GM21737 (cell line): ENCODE results near the gene PALLD.

Experiments used
- ATAC-seq: cut with Tn5 transposase; IDR thresholded peaks from one replicate; pipeline ENCODE4 v1.9.1; 2021; ENCODE audit warnings: mild to moderate bottlenecking, moderate library complexity; ENCODE audit not compliant: unreplicated experiment

The PALLD gene

DNA sequence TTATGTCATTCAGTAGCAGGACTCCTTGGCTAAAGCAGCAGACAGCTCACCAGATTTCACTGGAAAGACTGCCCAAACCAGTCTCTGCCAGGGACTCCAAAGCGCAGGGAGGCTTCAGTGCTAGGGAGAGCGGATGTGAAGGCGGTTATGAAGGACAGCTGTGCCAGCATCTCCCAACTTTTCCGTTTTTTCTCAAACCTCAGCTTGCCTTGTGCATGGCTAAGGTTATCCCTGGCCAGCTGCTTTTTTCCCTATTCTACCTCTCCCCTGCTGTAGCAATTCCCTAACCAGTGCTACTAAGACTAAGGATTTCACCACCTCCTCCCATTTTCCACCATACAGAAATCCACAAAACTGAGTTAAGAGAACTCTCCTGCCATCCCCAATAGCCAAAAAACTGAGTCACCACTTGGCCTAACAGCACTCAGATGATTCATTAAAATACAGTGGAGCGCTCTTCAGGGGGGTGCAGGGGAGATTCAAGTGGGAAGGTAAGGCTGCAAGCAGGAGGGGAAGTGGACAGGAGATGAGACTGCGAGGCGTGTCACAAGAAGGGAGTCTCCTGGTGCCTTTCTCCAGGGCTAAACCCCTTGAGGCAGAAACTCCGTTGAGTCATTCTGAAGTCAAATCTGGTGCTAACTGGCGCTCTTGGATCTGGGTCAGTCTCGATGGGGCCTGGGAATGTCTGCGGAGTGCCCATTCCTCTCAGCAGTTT, 90.7 kb downstream of the PALLD start:
- no peak for ATAC-seq

DNA sequence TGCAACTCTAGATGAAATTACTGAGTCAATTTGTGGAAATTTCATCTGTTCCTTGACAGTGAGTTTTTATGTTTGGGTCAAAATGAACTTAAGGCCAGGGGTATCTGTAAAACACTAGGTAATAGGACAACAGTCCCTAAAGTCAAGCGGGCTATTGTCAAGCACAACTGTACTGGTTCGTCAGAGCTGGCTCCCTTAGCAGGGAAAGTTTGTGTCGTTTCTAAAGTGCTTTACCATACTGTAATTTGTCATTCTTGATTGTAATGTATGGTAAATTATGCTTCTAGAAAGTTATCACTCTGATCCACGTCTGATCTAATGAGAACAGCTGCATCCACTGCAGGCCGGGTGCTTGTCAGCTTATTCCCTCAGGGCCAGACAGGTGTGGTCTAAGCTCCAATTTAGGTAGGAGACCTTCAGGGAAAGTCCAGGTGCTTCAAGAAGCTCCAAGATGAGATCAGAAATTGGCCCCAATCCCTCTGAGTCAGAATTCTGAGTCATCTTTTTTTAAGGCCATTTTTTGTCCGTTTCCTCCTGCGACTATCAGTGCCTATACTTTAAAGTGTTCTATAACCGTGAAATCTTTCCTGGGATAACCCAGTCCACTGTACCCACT, 92.2 kb downstream of the PALLD start:
- no peak for ATAC-seq

DNA sequence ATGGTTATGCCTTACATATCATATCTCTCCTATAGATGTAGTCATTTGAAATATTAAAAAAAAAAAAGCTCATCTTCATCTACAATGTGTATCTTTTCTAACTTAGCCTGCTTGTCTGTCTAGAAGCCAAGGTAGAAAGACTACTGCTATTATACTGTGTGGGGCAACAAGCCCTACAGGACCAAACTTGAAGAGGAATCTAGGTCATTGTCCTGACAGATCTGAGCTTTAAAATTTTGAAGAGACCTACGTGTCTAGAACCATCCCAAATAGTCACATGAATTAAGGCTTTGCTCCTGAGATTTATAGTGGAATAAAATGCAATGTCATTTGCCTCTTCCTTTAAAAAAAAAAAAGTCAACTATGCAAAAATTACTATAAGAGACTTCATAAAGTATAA, 95.8 kb downstream of the PALLD start:
- no peak for ATAC-seq

DNA sequence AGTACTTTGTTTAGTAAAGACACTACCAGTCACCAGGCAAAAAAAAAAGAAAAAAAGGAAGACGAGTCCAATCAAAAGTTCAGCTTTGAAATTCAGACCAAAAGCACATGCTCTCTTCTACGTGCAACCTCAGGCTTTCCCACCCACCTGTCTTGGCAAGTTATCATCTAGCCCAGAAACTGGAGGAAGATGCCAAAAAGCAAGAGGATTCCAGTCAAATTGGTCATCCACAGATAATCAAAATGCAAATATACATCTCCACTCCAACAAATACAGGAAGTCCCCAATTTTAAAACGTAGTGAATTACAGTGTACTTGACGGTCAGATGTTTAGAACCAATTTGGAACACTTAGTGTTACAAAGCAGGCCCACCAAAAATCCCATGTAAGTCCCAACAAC, 96.5 kb downstream of the PALLD start:
- ATAC-seq, result no peak

DNA sequence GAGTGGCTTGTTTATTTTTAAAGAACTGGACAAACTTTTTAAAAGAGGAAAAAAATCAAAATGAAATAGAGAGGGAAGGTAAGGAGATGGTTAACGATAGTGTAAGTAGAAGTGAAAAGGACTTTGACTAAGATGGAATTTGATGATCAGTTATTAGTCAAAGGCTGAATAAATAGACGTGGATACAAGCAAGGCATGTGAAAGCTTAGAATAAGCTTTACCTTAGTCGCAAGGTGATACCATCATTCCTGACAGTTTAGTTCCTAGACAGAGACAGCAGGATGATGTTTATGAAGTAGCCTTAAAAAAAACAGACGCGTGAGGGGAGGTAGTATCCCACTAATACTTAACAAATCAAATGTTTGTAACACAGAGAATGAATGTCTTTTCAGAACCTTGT, 97.3 kb downstream of the PALLD start:
- no peak for ATAC-seq

DNA sequence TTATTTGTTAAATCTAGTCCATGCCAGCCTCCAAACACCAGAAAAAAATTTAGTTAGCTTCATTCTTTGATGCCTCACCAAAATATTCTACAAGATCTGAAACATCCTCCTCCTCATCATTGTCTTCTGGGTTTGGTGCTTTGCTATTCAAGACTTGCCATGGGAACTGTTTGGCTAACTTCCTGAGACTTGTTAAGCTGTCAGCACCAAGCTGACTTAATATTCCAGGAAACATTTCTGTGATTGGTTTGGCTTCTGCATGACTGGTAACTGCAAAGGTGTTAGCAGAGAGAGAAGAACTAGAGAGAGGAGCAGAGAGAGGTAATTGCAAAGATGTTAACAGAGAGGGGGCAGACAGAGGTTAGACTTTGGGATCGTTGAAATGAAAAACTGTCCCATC, 101.3 kb downstream of the PALLD start:
- no peak for ATAC-seq

DNA sequence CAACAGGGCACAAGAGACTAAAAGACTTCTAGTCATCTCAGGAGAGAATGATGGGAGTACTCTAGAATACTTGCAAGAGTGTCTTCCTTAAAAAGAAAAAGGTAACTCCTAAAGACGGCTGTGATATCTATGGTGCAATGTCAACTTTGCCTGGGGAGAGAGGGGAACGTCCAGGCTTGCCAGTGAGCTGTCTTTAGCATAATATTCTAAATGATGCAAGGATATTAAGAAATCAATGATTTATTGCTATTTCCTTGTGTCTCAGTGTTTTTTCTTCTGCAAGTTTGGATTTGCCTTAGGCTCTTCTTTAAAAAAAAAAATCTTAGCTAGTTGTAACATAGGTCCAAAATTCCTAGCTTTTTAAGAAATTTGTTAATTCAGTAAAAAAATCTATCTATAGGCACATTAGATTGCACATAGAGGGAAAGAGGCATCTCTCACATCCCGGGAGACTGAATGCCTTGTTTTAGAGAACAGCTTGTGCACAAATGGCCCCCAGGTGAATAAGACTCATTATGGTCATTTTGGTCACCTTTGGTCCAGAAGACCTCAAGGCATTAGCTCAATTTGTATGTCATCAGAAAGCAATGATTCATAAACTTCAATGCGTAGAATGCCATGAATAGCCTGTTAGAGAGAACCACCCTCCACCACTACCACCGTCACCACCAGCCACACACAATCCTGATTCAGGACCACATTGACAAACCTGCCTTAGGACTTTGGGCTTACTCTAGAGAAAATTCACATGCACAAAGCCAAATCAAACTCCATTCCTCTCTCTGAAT, 104.1 kb downstream of the PALLD start:
- no peak for ATAC-seq

DNA sequence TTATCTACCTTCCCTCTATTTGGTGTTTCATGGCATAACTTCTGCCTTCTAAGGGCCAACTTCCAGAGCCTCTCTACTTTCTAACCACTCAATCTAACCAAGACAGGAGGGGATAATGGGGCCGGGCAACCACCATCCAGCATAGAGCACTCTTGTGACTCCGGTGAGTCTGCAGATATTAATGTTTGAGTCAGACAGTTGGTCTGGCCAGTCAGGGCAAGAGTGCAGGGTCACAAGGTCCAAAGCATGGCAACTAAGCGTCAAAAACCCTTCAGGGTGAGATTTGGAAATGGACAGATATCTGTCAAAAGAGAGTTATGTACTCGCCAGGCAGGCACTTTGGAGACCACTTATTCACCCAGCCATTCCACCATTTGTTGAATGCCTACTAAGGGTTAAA, 105.0 kb downstream of the PALLD start:
- no peak for ATAC-seq

DNA sequence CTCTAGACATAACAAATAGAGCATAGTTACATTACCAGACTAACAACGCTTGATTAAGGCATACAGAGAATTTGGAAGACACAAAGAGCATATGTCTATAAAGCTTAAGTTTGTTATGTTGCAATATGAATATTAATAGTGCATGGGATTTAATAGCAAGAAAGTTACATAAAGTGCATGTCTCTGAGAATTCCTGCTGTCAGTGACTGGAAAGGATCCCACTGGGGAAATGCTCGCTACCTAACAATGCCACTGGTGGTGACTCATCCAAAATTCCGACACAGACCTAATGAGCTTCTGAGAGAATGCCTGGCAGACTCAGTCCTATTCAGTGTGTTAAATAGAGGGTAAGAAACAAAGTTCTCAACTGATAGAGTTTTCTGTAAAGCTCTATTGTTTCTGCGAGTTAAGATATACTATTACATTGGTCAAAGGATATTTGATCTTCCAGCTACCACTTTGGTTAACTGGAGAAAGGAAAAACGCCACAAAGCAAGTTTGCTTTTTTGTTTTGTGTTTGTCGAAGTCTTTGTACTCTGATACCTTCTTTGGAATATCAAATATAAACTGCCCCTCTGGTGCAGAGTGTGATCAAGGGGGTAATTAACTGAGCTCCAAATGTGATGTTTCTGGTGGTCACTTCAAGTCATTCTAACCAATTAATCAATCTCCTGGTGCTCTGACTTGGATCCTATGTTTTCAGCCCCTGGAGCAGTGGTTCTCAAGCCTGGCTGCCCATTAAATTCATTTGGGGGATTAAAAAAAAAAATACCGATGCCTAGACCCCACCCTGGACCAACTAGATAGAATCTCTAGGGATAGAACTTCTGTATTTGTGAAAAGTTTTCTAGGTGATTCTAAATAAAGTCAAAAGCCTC, 107.9 kb downstream of the PALLD start:
- no peak for ATAC-seq

DNA sequence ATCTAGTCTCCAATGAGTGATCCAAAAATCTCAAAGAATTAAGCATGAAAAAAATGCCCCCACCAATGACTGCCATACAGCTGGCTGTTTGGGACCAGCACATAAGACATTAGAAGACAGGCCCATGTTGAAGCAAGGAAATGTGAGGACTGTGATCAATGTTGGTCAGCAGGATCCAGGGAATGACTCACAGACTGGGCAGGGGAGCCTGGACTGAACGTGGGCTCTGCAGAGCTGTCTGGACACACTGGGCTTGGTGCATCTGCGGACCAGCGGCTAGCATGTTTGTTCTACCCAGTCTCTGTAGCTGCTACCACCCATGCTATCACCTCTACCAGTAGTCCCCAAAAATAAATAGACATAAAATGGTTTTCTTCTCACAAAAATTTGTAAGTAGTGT, 108.6 kb downstream of the PALLD start:
- ATAC-seq, result no peak

DNA sequence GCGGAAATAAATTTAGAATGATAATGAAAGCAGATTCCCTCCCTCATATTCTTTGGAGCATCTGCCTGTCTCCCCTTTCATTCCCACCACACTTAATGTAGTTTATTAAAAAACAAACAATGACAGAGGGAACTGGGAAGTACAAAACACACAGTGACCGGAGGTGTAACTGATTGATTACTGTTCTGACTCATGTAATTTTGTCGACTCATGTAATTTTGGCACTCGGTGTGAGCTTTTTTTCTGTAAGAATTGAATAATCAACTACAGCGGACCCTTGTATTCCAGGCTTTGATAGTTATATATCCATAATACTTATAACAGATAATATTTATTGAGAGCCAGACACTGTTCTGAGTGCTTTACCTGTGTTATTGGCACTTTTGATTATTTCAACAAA, 110.4 kb downstream of the PALLD start:
- ATAC-seq, result no peak

DNA sequence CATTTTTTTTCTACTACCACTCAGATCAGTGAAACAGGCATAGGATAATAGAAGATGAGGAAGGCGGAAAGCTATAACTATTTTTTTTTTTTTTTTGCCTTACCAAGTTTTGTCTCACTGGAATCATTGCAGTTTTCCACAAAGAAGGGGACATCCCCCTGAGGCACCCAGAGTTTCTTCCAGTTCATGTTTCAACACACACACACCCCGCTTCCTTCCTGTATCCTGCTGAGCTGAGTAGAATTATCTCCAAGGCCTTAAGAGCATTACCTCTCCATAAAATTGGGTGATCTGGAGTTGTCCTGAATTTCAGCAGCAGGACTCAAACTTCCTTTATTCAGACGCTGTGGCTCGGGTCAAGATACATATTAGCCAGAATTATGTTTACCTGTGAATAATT, 111.9 kb downstream of the PALLD start:
- no peak for ATAC-seq

DNA sequence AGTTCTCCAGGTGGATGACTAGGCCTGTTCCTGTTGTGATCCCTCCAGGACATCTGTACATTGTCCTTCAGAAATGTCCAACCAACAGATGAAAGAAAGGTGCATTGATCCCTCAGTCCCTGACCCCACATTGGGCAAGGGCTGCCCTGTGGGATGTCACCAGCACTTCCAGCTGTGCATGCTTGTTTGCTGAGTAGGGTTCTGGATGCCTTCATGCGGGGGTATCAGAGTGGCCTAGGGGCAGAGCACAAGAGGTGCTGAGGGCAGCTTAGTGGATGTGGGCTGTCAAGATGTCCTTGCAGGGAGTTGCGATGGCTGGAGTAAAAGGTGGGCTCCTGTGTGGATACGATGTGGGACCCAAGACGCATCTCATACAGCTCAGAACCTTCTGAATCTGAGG, 112.5 kb downstream of the PALLD start:
- ATAC-seq, result no peak

DNA sequence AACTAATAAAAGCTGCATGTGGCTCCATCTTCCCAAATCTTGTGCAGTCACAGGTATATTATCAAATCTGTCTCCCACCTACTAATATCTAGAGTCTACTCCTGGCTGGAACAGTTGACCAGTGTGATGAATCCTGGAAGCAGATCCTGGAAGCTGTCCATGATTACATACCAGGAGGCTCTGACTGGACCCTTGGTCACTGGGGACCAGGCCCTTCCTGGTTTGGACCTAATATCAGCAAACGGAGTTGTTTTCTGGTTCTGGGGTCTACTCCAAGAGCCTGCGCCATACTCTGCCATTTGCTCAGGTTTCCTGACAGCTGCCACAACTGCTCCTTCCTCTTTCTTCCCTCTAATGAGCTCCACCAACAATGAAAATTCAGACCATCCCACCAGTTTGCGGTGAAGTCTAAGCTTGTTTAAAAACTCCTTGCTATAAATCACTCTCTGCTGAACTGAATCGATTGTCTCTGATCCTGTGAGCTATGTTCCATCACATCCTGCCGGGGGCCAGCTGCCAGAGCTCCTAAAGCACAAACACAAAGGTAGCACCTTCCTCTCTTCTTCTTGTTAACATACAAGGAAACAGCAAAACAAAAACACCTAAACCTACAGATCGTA, 114.2 kb downstream of the PALLD start:
- no peak for ATAC-seq

DNA sequence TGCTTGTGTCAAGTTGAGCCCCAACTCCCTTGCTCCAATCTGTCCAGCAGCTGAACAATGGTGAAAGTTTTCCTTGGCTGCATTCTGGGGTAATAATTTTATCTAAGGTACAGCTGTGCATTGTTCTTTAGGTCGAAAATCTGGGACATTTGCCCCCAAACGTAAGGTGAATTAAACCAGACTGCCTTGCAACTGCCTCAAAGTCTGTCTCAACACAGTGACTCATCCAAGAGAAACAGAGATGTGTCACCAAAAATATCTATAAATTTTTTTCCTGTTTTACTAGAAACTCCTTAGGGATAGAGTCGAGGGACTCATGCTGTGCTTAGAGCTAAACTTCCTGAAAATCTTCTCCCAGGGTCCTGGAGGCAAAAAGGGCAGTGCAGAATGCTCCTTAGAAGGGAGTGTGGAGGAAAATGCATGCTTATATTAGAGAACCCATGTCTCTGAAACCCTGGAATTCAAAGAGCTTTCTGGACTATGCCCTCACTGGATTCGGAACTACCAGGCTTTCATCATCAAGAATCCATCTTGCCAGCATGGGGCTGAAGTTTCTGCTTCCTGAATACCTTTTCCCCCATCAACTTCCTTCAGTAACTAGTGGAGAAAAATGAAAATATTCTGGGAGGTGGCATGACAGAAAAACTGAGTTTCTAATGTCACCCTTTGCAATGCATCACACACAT, 115.7 kb downstream of the PALLD start:
- no peak for ATAC-seq

DNA sequence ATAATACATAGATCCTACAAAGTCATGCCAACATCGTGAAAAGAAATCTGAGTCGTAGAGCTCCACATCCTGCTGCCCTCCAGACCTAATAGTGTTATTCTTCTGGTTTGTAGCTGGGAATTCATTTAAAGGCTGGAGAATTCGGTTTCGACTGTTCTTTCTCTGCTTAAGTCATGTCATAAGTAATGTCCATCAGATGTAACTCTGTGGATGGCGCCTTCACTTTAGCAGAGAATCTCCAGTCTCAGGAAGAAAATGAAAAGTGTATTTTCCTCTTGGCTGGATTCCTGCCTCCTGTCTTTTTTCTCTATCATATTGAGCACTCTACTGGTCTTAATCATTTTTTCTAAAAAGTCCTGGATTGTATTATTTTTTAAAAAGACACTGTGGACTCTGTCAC, 117.0 kb downstream of the PALLD start:
- ATAC-seq, result no peak

DNA sequence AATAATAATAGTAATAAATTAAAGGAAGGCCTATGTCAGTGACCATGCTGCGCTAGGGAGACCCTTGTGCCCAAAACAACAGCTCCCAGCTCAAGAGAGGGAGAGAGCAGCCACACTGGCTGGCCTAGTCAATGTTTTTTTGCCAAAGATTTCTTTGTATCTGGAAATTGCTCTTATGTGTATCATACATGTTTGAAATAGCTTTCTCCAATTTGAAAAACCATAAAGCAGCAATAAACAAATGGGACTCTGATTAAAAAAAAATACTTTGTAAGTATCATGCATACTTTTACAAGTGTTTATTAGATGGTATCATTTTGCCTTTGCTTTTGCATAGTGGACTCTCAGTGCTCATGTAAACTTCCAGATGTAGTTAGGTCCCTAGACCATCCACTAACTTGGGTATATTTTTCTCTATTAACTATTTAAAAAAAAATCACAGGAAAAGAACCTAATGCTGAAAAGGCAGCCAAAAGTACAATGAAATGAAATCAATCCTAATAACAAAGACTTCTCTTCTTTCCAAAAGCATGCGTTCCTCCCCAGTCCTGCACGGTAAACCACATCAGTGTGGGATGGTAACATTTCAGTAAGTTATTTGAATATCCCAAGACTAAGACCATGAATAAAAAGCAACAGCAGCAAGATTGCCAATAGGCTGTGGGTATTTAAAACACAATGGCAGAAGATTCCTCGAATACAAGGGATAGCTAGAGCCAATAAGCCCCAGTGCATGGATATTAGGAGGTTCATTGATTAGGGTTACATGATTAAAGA, 117.6 kb downstream of the PALLD start:
- ATAC-seq, result no peak

DNA sequence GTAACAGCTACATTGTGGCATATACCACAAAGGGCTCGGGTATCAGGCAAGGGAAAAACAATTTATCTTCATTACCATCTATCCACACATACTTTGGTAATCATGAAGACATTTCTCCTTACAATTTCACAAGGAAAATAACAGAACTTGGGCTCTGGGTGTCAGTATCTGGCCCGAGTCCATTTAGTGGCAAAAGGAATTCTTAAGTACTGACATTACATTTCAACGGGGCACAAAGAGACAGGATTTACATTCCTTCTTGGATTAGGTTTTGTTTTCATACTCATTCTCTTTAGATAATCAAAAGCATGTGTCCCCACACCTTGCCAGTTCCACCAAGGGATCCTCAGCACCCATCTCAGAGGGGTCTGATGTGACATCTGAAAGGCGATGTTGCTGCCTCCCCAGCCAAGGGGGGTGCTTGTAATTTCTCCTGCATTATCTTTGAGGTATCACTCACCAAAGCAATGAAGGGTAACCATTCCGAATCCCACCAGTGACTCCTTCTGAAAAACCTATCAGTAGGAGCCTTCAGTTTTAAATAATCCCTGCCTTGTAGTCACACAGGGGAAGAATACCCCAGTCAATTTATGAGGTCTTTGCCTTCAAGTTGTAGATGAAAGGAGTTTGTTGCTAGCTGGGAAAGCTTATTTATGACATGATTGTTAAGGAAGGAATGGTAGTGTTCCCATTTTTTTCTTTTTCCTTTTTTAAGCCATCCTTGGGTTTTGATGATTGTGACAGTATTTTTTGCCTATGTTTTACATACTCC, 118.6 kb downstream of the PALLD start:
- no peak for ATAC-seq
